ENCODE results near the gene AGR3. TPM values are rescaled to one million over a fixed set of nuclear protein-coding genes. Genes with fewer than 3 reads are reported as not detected.
A peak's percentile ranks its signal among the peaks of the same experiment; 100 is the strongest.

AGR3 gene
- total RNA-seq (ENCODE audit: low replicate concordance), result not detected in 2 replicates

DNA sequence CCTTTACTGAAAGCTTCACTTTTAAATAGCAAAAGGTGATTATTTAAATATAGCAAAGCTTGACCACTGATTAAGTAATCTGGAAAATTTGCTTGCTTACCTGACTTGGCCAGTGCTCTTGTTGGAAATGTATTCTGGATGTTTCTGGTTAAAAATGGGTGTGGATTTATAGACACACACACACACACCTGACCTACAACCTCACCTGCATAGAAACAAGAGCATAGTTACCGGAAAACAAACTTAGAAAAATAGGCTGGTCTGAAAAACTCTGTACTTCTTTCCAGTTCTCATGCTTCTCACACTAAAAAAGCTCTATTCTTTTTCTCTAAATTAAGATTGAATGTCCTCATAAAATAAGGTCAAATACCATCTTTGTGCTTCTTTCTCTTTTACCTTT lies at the start of gene AGR3:
Gene AGR3 (minus strand): TSS at position 140 of the 400 bp plus-strand sequence. CDS start 3,365 bp downstream, outside the sequence.
- Histone ChIP-seq H3K9ac (no peak within 1 kb of the TSS), H4K20me1 (ENCODE audit: low read depth) (no peaks in the 10 kb centered on the region), H3K4me2 (no peak within 1 kb of the TSS), H3K4me3 (no peak within 1 kb of the TSS), H3K27ac (no peak within 1 kb of the TSS), H3K79me2 (ENCODE audit: low read depth) (no peaks in the 10 kb centered on the region), H3K36me3 (no peaks in the 10 kb centered on the region), H3K27me3 (no peaks in the 10 kb centered on the region), H3K4me1 (peaks cover 4% of the 10 kb centered on the region), H2AFZ (replicated peaks) (peak within 1 kb of the TSS; percentile 89), H3F3A (ENCODE audit: low read depth) (no peaks in the 10 kb centered on the region), H3K9me3 (ENCODE audit: low read depth) (no peaks in the 10 kb centered on the region)
- no peak for TF ChIP-seq EZH2 (IDR thresholded peaks at IDR 0.05)
- TF ChIP-seq EZH2phosphoT487 (IDR thresholded peaks at IDR 0.05), result no peak
- TF ChIP-seq, protein P1, sequence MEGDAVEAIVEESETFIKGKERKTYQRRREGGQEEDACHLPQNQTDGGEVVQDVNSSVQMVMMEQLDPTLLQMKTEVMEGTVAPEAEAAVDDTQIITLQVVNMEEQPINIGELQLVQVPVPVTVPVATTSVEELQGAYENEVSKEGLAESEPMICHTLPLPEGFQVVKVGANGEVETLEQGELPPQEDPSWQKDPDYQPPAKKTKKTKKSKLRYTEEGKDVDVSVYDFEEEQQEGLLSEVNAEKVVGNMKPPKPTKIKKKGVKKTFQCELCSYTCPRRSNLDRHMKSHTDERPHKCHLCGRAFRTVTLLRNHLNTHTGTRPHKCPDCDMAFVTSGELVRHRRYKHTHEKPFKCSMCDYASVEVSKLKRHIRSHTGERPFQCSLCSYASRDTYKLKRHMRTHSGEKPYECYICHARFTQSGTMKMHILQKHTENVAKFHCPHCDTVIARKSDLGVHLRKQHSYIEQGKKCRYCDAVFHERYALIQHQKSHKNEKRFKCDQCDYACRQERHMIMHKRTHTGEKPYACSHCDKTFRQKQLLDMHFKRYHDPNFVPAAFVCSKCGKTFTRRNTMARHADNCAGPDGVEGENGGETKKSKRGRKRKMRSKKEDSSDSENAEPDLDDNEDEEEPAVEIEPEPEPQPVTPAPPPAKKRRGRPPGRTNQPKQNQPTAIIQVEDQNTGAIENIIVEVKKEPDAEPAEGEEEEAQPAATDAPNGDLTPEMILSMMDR (IDR thresholded peaks at IDR 0.05), result no peak
- H3K9me3 Mint-ChIP-seq, result no peaks in the 10 kb centered on the region
- H3K27ac Mint-ChIP-seq, result no peak within 1 kb of the TSS
- H3K36me3 Mint-ChIP-seq, result no peaks in the 10 kb centered on the region
- no peaks in the 10 kb centered on the region for H3K27me3 Mint-ChIP-seq (ENCODE audit: insufficient read depth, low read depth)
- DNase-seq (ENCODE audit: low spot score), result no peak
- H3K4me3 Mint-ChIP-seq, result no peak within 1 kb of the TSS
- no peaks in the 10 kb centered on the region for H3K4me1 Mint-ChIP-seq

- Histone ChIP-seq H4K20me1 (ENCODE audit: low read depth) (no peaks in the 10 kb centered on the region), H3K27ac (no peak overlapping the region), H3F3A (ENCODE audit: low read depth) (no peaks in the 10 kb centered on the region), H3K9me3 (ENCODE audit: low read depth) (no peaks in the 10 kb centered on the region), H3K9ac (no peak overlapping the region), H3K4me1 (no peaks in the 10 kb centered on the region), H3K4me3 (no peak overlapping the region), H2AFZ (replicated peaks) (no peak overlapping the region), H3K79me2 (ENCODE audit: low read depth) (no peaks in the 10 kb centered on the region), H3K27me3 (no peaks in the 10 kb centered on the region), H3K4me2 (no peak overlapping the region), H3K36me3 (no peaks in the 10 kb centered on the region)
- no peak overlapping the region for H3K4me3 Mint-ChIP-seq
- peaks cover 16% of the 10 kb centered on the region for H3K9me3 Mint-ChIP-seq
- peaks cover 2% of the 10 kb centered on the region for H3K27me3 Mint-ChIP-seq (ENCODE audit: insufficient read depth, low read depth)
- TF ChIP-seq EZH2phosphoT487 (IDR thresholded peaks at IDR 0.05) (no peak), EZH2 (IDR thresholded peaks at IDR 0.05) (no peak)
- TF ChIP-seq, protein P1 (IDR thresholded peaks at IDR 0.05), result no peak
- H3K36me3 Mint-ChIP-seq, result peaks cover 4% of the 10 kb centered on the region
- no peaks in the 10 kb centered on the region for H3K4me1 Mint-ChIP-seq
- DNase-seq (ENCODE audit: low spot score), result no peak
- H3K27ac Mint-ChIP-seq, result no peak overlapping the region
Observed at GRCh38 chr7:16930946-16931345, 49.2 kb upstream of the AGR3 start.

GRCh38 chr7:16929146-16929762 lies 47.5 kb upstream of the AGR3 start:
- Histone ChIP-seq H3K9me3 (ENCODE audit: low read depth) (no peaks in the 10 kb centered on the region), H3K36me3 (no peaks in the 10 kb centered on the region), H2AFZ (replicated peaks) (no peak overlapping the region), H3K79me2 (ENCODE audit: low read depth) (no peaks in the 10 kb centered on the region), H3K4me1 (no peaks in the 10 kb centered on the region), H3K27ac (no peak overlapping the region), H4K20me1 (ENCODE audit: low read depth) (no peaks in the 10 kb centered on the region), H3K27me3 (no peaks in the 10 kb centered on the region), H3F3A (ENCODE audit: low read depth) (no peaks in the 10 kb centered on the region), H3K4me2 (no peak overlapping the region), H3K4me3 (no peak overlapping the region), H3K9ac (no peak overlapping the region)
- Mint-ChIP-seq H3K4me3 (no peak overlapping the region), H3K36me3 (peaks cover 11% of the 10 kb centered on the region), H3K9me3 (peaks cover 13% of the 10 kb centered on the region), H3K27me3 (ENCODE audit: insufficient read depth, low read depth) (peaks cover 2% of the 10 kb centered on the region), H3K4me1 (no peaks in the 10 kb centered on the region), H3K27ac (no peak overlapping the region)
- TF ChIP-seq EZH2 (IDR thresholded peaks at IDR 0.05) (no peak), EZH2phosphoT487 (IDR thresholded peaks at IDR 0.05) (no peak)
- TF ChIP-seq, protein P1 (IDR thresholded peaks at IDR 0.05), result no peak
- DNase-seq (ENCODE audit: low spot score), result no peak

Measured in neural progenitor cell (in vitro differentiated cells).